ENCODE results near the gene RNASE11.

Gene RNASE11

DNA sequence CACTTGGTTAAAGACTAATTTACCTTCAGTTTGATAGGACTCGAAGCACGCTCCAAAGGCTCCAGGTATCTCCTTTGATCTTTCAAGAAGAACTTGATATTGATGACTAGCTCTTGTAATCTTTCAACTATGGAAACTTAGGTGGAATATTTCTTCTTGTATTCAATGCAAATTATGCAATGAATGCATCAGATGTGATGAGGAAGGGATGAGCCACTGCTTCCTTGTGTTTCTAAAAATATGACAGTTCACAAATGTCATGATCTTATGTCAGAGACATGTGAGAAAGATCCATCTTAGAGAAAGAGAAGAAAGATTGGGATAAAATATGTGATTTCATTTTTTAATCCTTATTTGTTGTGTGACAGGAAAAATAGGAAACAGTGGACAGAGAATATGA lies 36.9 kb downstream of the RNASE11 start:
- TF ChIP-seq, protein P1, sequence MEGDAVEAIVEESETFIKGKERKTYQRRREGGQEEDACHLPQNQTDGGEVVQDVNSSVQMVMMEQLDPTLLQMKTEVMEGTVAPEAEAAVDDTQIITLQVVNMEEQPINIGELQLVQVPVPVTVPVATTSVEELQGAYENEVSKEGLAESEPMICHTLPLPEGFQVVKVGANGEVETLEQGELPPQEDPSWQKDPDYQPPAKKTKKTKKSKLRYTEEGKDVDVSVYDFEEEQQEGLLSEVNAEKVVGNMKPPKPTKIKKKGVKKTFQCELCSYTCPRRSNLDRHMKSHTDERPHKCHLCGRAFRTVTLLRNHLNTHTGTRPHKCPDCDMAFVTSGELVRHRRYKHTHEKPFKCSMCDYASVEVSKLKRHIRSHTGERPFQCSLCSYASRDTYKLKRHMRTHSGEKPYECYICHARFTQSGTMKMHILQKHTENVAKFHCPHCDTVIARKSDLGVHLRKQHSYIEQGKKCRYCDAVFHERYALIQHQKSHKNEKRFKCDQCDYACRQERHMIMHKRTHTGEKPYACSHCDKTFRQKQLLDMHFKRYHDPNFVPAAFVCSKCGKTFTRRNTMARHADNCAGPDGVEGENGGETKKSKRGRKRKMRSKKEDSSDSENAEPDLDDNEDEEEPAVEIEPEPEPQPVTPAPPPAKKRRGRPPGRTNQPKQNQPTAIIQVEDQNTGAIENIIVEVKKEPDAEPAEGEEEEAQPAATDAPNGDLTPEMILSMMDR (IDR thresholded peaks at IDR 0.05): no peak

DNA sequence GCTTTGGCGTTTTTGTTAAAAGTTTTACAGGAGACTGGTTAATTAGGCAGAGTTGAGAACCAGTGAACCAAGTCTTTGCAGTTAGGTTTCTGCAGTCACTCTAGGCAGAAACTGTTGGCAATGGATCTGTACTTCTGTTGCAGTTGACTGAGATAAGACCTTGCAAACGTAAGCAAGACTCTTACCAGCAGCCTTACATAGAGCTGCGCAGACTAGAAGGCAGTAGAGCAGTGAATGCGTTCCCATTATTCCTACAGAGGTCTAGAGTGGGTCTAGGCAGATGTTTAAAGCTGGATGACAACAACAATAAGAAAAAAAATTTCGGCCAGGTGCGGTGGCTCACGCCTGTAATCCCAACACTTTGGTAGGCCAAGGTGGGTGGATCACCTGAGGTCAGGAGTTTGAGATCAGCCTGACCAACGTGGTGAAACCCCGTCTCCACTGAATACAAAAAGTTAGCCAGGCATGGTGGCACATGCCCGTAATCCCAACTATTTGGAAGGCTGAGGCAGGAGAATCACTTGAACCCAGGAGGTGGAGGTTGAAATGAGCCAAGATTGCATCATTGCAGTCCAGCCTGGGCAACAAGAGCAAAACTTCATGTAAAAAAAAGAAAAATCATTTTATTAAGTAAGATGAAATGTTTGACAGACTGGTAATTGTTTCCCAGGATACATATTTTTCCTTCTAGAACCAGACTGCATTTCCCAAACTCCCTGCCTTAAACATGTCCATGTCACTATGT lies 39.2 kb downstream of the RNASE11 start:
- TF ChIP-seq, protein P1 (IDR thresholded peaks at IDR 0.05): no peak

DNA sequence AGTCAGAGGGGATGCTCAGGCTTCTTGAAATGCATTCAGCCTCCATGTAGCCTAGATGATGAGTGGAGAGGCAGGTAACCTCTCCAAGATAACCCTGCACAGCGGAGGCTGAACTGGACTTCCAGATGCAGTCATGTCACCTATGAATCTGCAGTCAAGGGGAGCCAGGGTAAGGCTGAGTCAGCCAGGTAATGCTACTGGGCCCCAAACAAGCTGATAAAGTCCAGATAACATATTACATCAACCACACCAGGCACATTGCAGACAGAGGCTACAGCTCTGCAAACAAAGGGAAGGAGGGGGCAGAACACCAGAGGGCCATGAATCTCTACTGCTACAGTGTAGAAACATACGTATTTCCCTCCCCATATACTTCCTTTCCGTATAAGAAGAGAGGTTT lies 40.9 kb downstream of the RNASE11 start:
- TF ChIP-seq, protein P1 (IDR thresholded peaks at IDR 0.05): no peak

DNA sequence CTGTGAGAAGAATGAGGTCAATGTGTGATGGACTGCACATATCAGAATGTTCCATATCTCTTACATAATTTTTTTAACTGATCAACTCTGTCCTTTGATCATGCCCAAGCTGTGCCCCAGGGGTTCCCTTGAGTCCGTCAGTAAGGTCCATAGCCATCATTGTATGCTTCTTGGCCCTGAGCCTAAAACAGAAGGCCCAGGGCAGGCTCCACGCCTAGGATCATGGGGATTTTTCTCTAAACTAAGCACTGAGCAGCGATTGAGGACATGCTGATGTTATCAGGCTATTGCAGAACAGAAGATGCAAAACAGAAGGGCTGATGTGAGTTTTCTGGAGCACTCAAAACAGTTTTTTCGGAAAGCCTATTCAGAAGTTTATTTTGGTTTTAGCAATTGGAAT lies 47.9 kb downstream of the RNASE11 start:
- TF ChIP-seq, protein P1 (IDR thresholded peaks at IDR 0.05): no peak
